Measurements from ENCODE around the gene NANOS1. TPM values are rescaled to one million over a fixed set of nuclear protein-coding genes. Genes with fewer than 3 reads are reported as not detected.

Gene NANOS1
- polyA plus RNA-seq, 3 donors: 0.04 TPM; not detected in 2

DNA sequence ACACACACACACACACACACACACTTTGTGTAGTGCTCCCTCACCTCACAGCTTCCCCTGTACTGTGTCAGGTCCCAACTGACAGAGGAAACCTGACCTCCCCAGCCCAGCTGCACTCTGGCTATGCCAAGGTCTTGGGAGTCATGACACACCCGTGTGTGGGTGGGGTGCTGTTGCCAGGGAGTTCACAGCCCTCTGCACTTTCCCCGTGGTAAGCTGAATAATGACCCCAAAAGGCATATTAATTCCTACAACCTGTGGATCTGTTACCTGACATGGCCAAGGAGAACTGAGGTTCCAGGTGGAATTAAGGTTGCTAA is 8.9 kb upstream of the NANOS1 start:
- TF ChIP-seq, protein P1, sequence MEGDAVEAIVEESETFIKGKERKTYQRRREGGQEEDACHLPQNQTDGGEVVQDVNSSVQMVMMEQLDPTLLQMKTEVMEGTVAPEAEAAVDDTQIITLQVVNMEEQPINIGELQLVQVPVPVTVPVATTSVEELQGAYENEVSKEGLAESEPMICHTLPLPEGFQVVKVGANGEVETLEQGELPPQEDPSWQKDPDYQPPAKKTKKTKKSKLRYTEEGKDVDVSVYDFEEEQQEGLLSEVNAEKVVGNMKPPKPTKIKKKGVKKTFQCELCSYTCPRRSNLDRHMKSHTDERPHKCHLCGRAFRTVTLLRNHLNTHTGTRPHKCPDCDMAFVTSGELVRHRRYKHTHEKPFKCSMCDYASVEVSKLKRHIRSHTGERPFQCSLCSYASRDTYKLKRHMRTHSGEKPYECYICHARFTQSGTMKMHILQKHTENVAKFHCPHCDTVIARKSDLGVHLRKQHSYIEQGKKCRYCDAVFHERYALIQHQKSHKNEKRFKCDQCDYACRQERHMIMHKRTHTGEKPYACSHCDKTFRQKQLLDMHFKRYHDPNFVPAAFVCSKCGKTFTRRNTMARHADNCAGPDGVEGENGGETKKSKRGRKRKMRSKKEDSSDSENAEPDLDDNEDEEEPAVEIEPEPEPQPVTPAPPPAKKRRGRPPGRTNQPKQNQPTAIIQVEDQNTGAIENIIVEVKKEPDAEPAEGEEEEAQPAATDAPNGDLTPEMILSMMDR (IDR thresholded peaks at IDR 0.05): no peak
- Mint-ChIP-seq H3K27me3 (ENCODE audit: low read depth in 3 of 3) (peaks cover 0 to 3% (median 3%) of the 10 kb centered on the region in 3 donors), H3K4me1 (no peaks in the 10 kb centered on the region), H3K9me3 (peaks cover 0 to 7% (median 3%) of the 10 kb centered on the region in 7 donors), H3K4me3 (no peak overlapping the region), H3K36me3 (no peaks in the 10 kb centered on the region), H3K27ac (no peak overlapping the region)
- H3K4me1 ChIP-seq (ENCODE audit: control insufficient read depth in 1 of 2, insufficient read depth in 2 of 2, low read length in 2 of 2): no peaks in the 10 kb centered on the region
- intact Hi-C loops (cut with micrococcal nuclease): no loop called here
- no peak overlapping the region for H3K4me3 ChIP-seq (replicated peaks in 1 of 3; ENCODE audit: low read depth in 2 of 3, low read length in 3 of 3)
- no peak for DNase-seq
- no peak overlapping the region for H3K27ac ChIP-seq (ENCODE audit: low read depth in 1 of 2, low read length in 2 of 2)
- no peak overlapping the region for H2AFZ ChIP-seq (ENCODE audit: insufficient read depth, low read depth, low read length, poor library complexity, severe bottlenecking)
- no peak overlapping the region for H3K9ac ChIP-seq (ENCODE audit: insufficient read depth, low read length, poor library complexity, severe bottlenecking)
- no peaks in the 10 kb centered on the region for H3K79me2 ChIP-seq (ENCODE audit: insufficient read depth, low read length)
- 80% methylated on average over 1 of the region's 2 CpGs for WGBS (ENCODE audit: insufficient coverage)
- H3K27me3 ChIP-seq (ENCODE audit: control insufficient read depth in 2 of 2, insufficient read depth in 2 of 2, low read length in 2 of 2): no peaks in the 10 kb centered on the region
- H4K20me1 ChIP-seq (ENCODE audit: insufficient read depth, low read length): no peaks in the 10 kb centered on the region
- H3K4me2 ChIP-seq (replicated peaks; ENCODE audit: extremely low read depth, low read length, poor library complexity, severe bottlenecking): no peak overlapping the region
- H3K36me3 ChIP-seq (replicated peaks in 1 of 2; ENCODE audit: control insufficient read depth in 1 of 2, insufficient read depth in 2 of 2, low read length in 2 of 2): no peaks in the 10 kb centered on the region
- H3K9me3 ChIP-seq (replicated peaks in 1 of 2; ENCODE audit: control insufficient read depth in 1 of 2, insufficient read depth in 1 of 2, low read length in 2 of 2): peaks cover 0 to 3% of the 10 kb centered on the region in 2 donors

DNA sequence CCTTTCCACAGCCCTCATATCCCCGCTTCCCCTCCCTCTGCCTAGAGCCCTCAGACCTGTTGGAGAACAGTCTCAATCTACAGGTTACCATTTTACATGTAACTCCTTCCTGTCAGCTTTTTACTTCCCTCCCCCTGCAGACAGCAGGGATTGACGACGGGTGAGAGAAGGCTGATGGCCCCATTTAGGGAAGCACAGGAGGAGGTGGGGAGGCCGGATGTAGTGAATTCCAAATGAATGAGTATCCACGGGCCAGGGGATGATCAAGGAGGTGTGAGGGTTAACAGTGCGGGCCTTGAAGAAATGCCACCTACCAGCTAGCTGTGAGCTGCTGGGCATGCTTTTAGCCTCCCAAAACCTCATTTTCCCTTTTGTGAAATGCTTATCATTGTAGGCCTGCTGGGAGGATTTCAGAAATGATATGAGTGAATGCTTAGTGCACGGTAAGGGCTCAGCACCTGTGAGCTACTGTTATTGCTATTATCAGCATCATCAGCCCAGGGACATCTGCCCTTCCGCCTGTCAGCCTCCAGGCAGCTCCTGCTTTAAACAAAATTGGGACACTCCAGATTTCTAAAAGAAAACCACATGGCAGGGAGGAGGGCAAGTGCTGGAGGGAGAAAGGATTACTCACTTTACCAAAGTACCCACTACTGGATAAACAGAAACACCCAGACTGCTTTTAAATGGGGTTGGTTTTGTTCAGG is 6.5 kb upstream of the NANOS1 start:
- no peaks in the 10 kb centered on the region for H3K36me3 Mint-ChIP-seq
- peaks cover 0 to 7% (median 3%) of the 10 kb centered on the region in 7 donors for H3K9me3 Mint-ChIP-seq
- H3K4me2 ChIP-seq (replicated peaks; ENCODE audit: extremely low read depth, low read length, poor library complexity, severe bottlenecking): no peak overlapping the region
- no peaks in the 10 kb centered on the region for H3K4me1 ChIP-seq (ENCODE audit: control insufficient read depth in 1 of 2, insufficient read depth in 2 of 2, low read length in 2 of 2)
- DNase-seq: no peak
- H3K27ac Mint-ChIP-seq: peak overlapping the region in 1 of 7 donors; percentile 1
- intact Hi-C loops (cut with micrococcal nuclease): no loop called here
- H3K4me3 Mint-ChIP-seq: no peak overlapping the region
- no peak overlapping the region for H2AFZ ChIP-seq (ENCODE audit: insufficient read depth, low read depth, low read length, poor library complexity, severe bottlenecking)
- peaks cover 5 to 6% (median 5%) of the 10 kb centered on the region in 3 donors for H3K27me3 Mint-ChIP-seq (ENCODE audit: low read depth in 3 of 3)
- no peak overlapping the region for H3K4me3 ChIP-seq (replicated peaks in 1 of 3; ENCODE audit: low read depth in 2 of 3, low read length in 3 of 3)
- H3K27me3 ChIP-seq (ENCODE audit: control insufficient read depth in 2 of 2, insufficient read depth in 2 of 2, low read length in 2 of 2): no peaks in the 10 kb centered on the region
- no peaks in the 10 kb centered on the region for H3K36me3 ChIP-seq (replicated peaks in 1 of 2; ENCODE audit: control insufficient read depth in 1 of 2, insufficient read depth in 2 of 2, low read length in 2 of 2)
- no peak overlapping the region for H3K9ac ChIP-seq (ENCODE audit: insufficient read depth, low read length, poor library complexity, severe bottlenecking)
- no peak overlapping the region for H3K27ac ChIP-seq (ENCODE audit: low read depth in 1 of 2, low read length in 2 of 2)
- H3K79me2 ChIP-seq (ENCODE audit: insufficient read depth, low read length): no peaks in the 10 kb centered on the region
- 61% methylated on average over 4 of the region's 8 CpGs for whole genome bisulfite sequencing (ENCODE audit: insufficient coverage)
- peaks cover 0 to 3% of the 10 kb centered on the region in 2 donors for H3K9me3 ChIP-seq (replicated peaks in 1 of 2; ENCODE audit: control insufficient read depth in 1 of 2, insufficient read depth in 1 of 2, low read length in 2 of 2)
- TF ChIP-seq, protein P1 (IDR thresholded peaks at IDR 0.05): no peak
- H4K20me1 ChIP-seq (ENCODE audit: insufficient read depth, low read length): no peaks in the 10 kb centered on the region
- H3K4me1 Mint-ChIP-seq: no peaks in the 10 kb centered on the region
